ENCODE measurements around the gene TRAPPC2. TPM values are rescaled to one million over a fixed set of nuclear protein-coding genes. Genes with fewer than 3 reads are reported as not detected.

Gene TRAPPC2
- total RNA-seq, 1 donor from 2014 or later: 15.0 TPM

- peak; percentile 43 for ATAC-seq
Measured at GRCh38 chrX:13664020-13664419, 70.4 kb downstream of the TRAPPC2 start.

DNA sequence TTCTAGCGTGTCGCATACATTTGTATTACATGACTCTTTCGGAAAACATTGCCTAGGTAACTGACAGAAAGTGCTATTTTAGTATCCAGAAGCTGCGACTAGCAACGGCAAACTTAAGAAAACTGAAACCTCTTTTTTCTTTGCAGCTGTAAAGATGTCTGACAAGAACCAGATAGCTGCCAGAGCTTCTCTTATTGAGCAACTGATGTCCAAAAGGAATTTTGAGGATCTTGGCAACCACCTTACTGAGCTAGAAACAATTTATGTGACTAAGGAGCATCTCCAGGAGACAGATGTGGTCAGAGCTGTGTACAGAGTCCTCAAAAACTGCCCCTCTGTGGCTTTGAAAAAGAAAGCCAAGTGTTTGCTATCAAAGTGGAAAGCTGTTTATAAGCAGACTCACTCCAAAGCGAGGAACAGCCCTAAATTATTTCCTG, 72.0 kb downstream of the TRAPPC2 start:
- no peak for ATAC-seq

Other genes with a start within 250 kb of the TRAPPC2 start
- 4.4 TPM for gene EGFL6, start 165.0 kb downstream of the TRAPPC2 start, total RNA-seq
- gene TCEANC, start 81.5 kb downstream of the TRAPPC2 start, total RNA-seq: 2.0 TPM
- 21.3 TPM for gene RAB9A, start 45.5 kb downstream of the TRAPPC2 start, total RNA-seq
- gene OFD1, start 128 bp upstream of the TRAPPC2 start, total RNA-seq: 22.4 TPM
- gene GPM6B, start 82.5 kb upstream of the TRAPPC2 start, total RNA-seq: 3.6 TPM

Data from esophagus mucosa (tissue), 1 donor.